HuH-7 (cell line): ENCODE results near the gene AQR.
"Not testable (repeated sequence)": the region's sequence is repeated elsewhere in the genome, so short reads cannot be mapped to it uniquely, and the experiment has no call there.

Source experiments
- DNase-seq: peaks from one replicate; pipeline ENCODE4 v3.0.0; 2011; ENCODE audit warnings: low spot score

Gene AQR

DNA sequence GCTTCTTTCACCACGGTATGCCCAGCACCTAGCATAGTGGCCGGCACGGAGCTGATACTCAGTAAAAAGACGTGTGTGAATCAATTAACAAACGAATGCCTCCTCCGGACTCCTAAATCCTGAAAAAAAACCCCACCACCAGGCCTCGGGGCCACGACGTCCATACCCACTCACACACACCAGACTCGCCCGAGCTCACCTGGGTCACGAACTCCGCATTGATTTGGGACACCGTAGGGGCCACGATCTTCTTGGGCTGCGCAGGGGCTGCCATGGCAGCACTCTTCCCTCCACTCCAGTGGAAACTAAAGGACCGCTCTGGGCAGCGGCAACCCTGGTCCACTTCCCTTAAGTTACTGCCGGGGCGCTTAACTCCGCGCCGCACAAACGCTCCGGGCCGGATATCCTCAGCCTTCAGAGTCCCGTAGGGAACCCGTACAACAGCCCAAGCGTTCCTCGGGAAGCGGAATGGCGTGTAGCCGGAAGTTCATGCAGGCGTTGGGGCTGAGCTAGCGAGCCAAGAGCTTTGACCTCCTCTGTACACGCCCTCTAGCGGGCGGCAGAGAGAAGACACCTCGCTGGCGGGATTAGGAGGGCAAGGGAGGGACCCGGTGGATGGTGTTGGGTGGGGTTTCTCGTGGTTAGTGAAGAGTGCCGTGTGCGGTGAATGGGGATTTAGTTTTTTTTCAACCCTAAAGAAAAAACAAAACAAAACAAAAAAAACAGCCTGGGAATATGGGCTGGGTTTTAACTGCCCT is at the start of gene AQR:
TSS of gene AQR (minus strand) at position 403 of the 758 bp plus-strand sequence. CDS start at position 274, 129 bp downstream.
- peak; percentile 77 for DNase-seq

- DNase-seq = no peak
Measured at GRCh38 chr15:35014241-35014640, 44.7 kb upstream of the AQR start.

- DNase-seq = no peak
Measured at GRCh38 chr15:35013370-35013769, 43.8 kb upstream of the AQR start.

DNA sequence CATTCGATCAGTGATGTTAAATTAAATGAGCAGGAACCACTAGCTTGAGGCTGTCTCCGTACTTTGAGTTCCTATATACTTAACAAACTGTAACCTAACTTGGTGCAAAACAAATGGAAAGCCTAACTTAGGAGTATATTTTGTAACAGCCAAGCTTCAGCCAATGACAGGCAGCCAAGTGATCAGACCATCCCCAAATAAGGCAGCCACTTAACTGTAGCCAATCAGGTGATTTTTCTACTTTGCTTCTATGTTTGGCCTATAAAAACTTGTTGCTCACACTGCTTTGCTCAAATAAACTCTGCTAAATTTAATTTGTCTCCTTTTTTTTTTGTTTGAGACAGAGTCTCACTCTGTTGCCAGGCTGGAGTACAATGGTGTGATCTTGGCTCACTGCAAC is 37.9 kb upstream of the AQR start:
- DNase-seq = no peak

- no peak for DNase-seq
Measured at GRCh38 chr15:35005933-35006332, 36.4 kb upstream of the AQR start.

- DNase-seq = no peak
Measured at GRCh38 chr15:35003928-35004327, 34.4 kb upstream of the AQR start.

DNA sequence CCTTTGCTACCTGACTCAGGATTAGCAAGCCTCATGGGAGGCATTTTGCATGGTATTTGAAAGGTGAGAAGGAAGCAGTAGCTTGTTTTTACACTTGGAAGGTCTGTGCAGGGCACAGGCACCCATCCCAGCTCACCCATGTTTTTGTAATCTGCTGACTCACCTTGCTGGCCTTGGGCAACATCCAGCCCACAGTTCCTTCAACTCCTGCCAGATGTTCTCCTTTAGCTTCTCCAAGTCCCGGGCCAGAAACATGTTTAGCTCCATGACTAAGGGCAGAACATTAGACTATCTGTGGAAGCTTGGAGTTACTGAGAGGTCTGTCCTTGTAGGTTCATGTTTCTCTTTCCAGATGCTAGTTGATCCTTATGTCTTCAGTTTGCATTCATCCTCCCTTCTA is 31.0 kb upstream of the AQR start:
- DNase-seq = no peak

DNA sequence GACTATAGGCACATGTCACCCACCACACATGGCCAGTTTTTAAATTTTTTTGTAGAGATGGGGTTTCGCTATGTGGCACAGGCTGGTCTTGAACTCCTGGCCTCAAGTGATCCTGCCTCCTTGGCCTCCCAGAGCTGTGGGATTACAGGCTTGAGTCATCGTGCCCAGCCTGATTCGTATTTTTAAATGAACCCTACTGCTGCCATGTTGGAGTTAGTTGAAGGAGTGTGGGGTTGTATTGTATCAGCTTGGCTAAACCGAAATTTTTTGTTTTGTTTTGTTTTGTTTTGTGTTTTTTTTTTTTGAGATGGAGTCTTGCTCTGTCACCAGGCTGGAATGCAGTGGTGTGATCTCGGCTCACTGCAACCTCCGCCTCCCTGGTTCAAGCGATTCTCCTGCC is 30.4 kb upstream of the AQR start:
- DNase-seq = no peak

- DNase-seq = no peak
Measured at GRCh38 chr15:34994925-34995324, 25.4 kb upstream of the AQR start.

DNA sequence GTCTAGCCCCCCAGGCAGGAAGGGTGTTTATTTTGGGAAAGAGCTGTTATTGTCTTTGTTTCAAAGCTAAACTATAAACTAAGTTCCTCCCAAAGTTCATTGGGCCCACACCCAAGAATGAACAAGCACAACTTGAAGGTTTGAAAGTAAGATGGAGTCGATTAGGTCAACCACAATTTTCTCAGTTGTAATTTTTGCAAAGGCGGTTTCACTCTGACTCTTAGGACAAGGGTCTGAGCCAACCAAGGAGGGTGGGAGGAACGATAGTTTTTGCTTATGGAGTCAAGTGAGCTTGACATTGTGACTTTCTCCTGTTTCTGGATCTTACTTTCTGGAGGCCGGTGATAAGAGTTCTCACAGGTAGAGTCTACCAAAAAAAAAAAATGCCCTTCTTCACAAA is 24.3 kb upstream of the AQR start:
- DNase-seq = no peak

- no peak for DNase-seq
Measured at GRCh38 chr15:34993412-34993811, 23.9 kb upstream of the AQR start.

- peak; percentile 61 for DNase-seq
Measured at GRCh38 chr15:34988027-34988902, 18.7 kb upstream of the AQR start, which contains the start of gene ZNF770. TSS of gene ZNF770 (minus strand) at chr15:34988287. CDS start at chr15:34983434, 4,853 bp downstream.

GRCh38 chr15:34987609-34988026 is 18.1 kb upstream of the AQR start:
- no peak for DNase-seq

DNA sequence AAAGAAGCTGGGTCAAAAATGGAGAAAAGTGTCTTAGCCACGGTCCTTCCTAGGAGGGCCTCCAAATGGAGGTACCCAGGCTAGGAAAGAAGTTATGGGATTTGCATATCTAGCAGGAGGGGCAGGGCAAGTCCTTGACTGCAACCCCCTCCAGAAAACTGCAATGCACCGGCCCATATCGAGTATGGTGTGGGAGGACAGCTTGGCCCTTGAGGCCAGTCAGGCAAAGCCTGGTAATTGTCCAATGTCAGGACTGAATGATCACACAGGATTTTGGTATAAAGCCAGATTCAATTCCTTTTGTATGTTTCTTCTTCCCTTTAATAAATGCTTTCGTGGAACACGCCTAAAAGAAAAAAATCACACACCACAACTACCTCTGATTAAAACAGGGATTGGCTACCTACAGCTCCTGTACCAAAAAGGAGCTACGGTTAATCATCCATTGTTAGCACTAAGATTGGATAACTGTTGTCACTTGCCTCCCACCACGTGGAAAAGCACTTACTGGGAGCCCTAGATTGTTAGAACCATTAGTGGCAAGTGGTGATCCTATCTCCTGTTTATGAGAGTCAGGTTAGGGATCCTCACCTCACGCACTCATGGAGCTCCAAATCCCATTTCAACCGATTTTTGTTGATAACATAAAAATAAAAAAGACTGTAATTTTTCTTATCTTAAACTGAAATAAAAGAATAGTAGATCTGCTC is 17.4 kb upstream of the AQR start:
- no peak for DNase-seq

DNA sequence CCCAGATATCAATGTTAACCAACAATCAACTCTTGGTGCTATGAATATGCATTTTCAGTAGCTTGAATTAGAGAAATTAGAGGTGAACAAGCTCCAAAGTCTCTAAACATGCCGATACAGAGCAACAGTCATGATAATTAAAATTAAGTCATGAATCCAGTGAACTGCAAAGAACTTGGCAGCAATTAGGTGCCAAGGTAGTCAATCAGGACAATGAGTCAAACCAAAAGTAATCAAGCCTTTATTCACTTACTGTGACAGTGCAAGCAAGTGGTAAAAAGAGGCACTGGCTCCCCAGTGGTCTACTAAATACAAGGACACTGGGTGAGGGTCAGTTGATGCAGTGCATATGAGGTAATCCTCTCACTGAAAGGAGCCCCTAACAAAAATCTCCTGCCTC is 16.8 kb upstream of the AQR start:
- no peak for DNase-seq

GRCh38 chr15:34984889-34985630 is 15.5 kb upstream of the AQR start:
- no peak for DNase-seq

DNA sequence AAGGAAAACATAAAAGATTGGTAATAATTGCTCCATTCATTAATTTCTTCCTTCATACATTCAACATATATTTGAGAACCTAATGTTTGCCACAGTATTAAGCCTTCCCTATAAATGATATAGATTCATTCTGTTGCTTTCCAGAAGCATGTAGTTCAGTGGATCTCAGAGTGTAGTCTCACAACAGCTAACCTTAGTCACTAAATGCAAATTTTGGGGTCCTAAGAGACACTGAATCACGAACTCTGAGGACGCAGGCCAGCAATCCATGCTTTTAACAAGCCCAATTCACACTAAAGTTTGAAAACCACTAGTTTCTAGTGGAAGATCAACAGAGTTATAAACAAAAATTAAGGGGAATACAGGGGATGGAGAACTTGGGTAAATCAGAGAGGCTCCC is 7.2 kb upstream of the AQR start:
- DNase-seq = no peak

- DNase-seq = no peak
Measured at GRCh38 chr15:34976073-34976472, 6.5 kb upstream of the AQR start.

GRCh38 chr15:34973512-34973911 is 4.0 kb upstream of the AQR start:
- DNase-seq = no peak

DNA sequence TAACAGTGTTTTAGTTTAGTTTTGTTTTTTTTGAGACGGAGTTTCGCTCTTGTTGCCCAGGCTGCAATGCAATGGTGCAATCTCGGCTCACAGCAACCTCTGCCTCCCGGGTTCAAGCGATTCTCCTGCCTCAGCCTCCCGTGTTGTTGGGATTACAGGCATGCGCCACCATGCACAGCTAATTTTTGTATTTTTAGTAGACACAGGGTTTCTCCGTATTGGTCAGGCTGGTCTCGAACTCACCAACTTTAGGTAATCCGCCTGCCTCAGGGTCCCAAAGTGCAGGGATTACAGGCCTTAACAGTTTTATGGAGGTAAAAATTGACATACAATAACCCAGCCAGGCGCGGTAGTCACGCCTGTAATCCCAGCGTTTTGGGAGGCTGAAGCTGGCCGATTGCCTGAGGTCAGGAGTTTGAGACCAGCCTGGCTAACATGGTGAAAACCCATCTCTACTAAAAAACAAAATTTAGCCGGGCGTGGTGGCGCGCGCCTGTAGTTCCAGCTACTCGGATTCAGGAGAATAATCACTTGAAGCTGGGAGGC is 629 bp upstream of the AQR start:
- DNase-seq = not testable (repeated sequence)

DNA sequence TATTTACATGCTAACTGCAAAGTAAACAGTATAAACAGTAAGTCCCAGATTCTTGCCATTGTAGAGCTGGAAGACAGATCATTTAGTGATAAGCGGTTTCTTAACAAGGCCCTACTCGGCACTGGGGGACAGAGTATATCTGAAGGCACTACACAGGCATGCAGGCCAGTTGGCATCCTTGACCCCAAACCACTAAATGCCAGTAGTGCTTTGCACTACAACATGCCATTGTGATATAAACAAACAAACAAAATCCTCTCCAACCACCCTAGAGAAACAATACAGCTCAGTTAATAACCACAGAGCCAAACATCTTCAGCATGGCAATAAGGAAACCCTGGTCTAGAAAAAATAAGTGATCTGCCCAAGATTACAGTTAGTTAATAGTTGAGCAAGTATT is 5.3 kb downstream of the AQR start:
- DNase-seq = no peak

- DNase-seq = no peak
Measured at GRCh38 chr15:34953851-34954250, 15.7 kb downstream of the AQR start.
